Type B pancreatic cell (in vitro differentiated cells): ENCODE results near the gene SPTY2D1. TPM values are rescaled to one million over a fixed set of nuclear protein-coding genes. Genes with fewer than 3 reads are reported as not detected.

ENCODE experiments used
- DNase-seq: peaks from one replicate; pipeline ENCODE4 v3.0.0; 2021; ENCODE audit warnings: mixed read lengths; ENCODE audit not compliant: unreplicated experiment; ENCODE audit errors: extremely low spot score
- H3K27ac Mint-ChIP-seq: 2 replicates; pipeline ENCODE4 v1.8.0; 2021; ENCODE audit warnings: mild to moderate bottlenecking, mixed read lengths
- H3K27me3 Mint-ChIP-seq: 2 replicates; pipeline ENCODE4 v1.8.0; 2021; ENCODE audit warnings: mixed read lengths
- H3K36me3 Mint-ChIP-seq: 2 replicates; pipeline ENCODE4 v1.8.0; 2021; ENCODE audit warnings: mixed read lengths
- H3K4me1 Mint-ChIP-seq: one replicate; pipeline ENCODE4 v1.8.0; 2021; ENCODE audit warnings: mixed read lengths; ENCODE audit not compliant: unreplicated experiment
- H3K4me3 Mint-ChIP-seq: 2 replicates; pipeline ENCODE4 v1.8.0; 2021; ENCODE audit warnings: mild to moderate bottlenecking, mixed read lengths
- H3K9me3 Mint-ChIP-seq: 2 replicates; pipeline ENCODE4 v1.8.0; 2021; ENCODE audit warnings: mixed read lengths
- CTCF ChIP-seq: fragments of 200-600 bp; sonication (generic); conservative IDR thresholded peaks from 2 replicates; pipeline ENCODE4 v1.5.0; 2021; ENCODE audit warnings: antibody characterized with exemption, mild to moderate bottlenecking
- total RNA-seq: library from RNA; stranded (reverse); gene quantifications from 2 replicates; pipeline ENCODE4 v1.2.1, GENCODE V29; 2021; ENCODE audit warnings: low replicate concordance

The SPTY2D1 gene
- total RNA-seq, 1 donor from 2014 or later, result 20.8 TPM

- H3K27ac Mint-ChIP-seq, result no peak overlapping the region
- DNase-seq, result no peak
- H3K9me3 Mint-ChIP-seq, result no peaks in the 10 kb centered on the region
- H3K4me3 Mint-ChIP-seq, result no peak overlapping the region
- H3K4me1 Mint-ChIP-seq, result no peaks in the 10 kb centered on the region
- H3K27me3 Mint-ChIP-seq, result no peaks in the 10 kb centered on the region
- peaks cover 5% of the 10 kb centered on the region for H3K36me3 Mint-ChIP-seq
- TF ChIP-seq CTCF, result no peak
These were observed 67.7 kb downstream of the SPTY2D1 start for GRCh38 chr11:18566406-18566805.

- no peak for DNase-seq
- no peak for TF ChIP-seq CTCF
- no peaks in the 10 kb centered on the region for H3K9me3 Mint-ChIP-seq
- no peaks in the 10 kb centered on the region for H3K36me3 Mint-ChIP-seq
- no peaks in the 10 kb centered on the region for H3K4me1 Mint-ChIP-seq
- H3K27ac Mint-ChIP-seq, result no peak overlapping the region
- H3K4me3 Mint-ChIP-seq, result no peak overlapping the region
- H3K27me3 Mint-ChIP-seq, result no peaks in the 10 kb centered on the region
These were observed 70.0 kb downstream of the SPTY2D1 start for GRCh38 chr11:18564149-18564548.

- Mint-ChIP-seq H3K9me3 (no peaks in the 10 kb centered on the region), H3K27me3 (no peaks in the 10 kb centered on the region), H3K4me3 (no peak overlapping the region), H3K36me3 (peaks cover under 1% of the 10 kb centered on the region), H3K4me1 (no peaks in the 10 kb centered on the region), H3K27ac (no peak overlapping the region)
- DNase-seq, result no peak
- TF ChIP-seq CTCF, result no peak
These were observed 70.9 kb downstream of the SPTY2D1 start for GRCh38 chr11:18563090-18563730.

Other genes starting within 250 kb of the SPTY2D1 start
- gene LDHA, start 239.8 kb downstream of the SPTY2D1 start, total RNA-seq, result 147 and 173 TPM in 2 replicates
- 0.63 and 1.1 TPM in 2 replicates for gene LDHC, start 222.0 kb downstream of the SPTY2D1 start, total RNA-seq
- not detected in 2 replicates for gene LDHAL6A, start 178.5 kb downstream of the SPTY2D1 start, total RNA-seq
- gene TSG101, start 107.4 kb downstream of the SPTY2D1 start, total RNA-seq, result 54.4 and 60.6 TPM in 2 replicates
- gene UEVLD, start 45.6 kb downstream of the SPTY2D1 start, total RNA-seq, result 15.7 and 22.4 TPM in 2 replicates
- gene MISFA, start 34.6 kb downstream of the SPTY2D1 start, total RNA-seq, result 4.9 and 7.0 TPM in 2 replicates
- 3.6 and 6.5 TPM in 2 replicates for gene TMEM86A, start 64.4 kb upstream of the SPTY2D1 start, total RNA-seq
- gene IGSF22, start 91.8 kb upstream of the SPTY2D1 start, total RNA-seq, result 0.07 and 0.26 TPM in 2 replicates
- gene PTPN5, start 157.5 kb upstream of the SPTY2D1 start, total RNA-seq, result 0.48 and 1.7 TPM in 2 replicates